Erythroblast (primary cell): ENCODE measurements around the gene OR2H2.

Source experiments
- GATA1 ChIP-seq: IDR thresholded peaks from 2 replicates; pipeline ENCODE4 v1.6.1; 2011; ENCODE audit warnings: low read depth, mild to moderate bottlenecking, control low read depth, low read length, moderate library complexity
- POLR2A ChIP-seq: IDR thresholded peaks from 2 replicates; pipeline ENCODE4 v1.6.1; 2011; ENCODE audit warnings: mild to moderate bottlenecking, low read length

DNA sequence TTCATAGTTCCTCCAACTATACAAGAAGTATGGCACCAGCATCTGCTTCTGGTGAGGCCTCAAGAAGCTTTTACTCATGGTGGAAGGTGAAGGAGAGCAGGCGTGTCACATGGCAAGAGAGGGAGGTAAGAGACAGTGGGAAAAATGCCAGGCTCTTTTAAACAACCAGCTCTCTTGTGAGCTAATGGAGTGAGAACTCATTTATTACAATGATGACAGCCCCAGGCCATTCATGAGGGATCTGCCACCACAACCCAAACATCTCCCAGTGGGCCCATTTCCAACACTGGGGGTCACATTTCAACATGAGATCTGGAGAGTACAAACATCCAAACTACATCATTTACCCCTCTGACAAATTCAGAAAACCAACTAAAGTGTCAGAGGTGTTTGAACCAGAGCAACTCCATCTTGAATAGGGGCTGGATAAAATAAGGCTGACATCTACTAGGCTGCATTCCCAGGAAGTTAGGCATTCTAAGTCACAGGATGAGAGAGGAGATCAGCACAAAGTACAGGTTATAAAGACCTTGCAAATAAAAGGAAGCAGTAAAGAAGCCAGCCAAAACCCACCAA is 23.2 kb upstream of the OR2H2 start:
- TF ChIP-seq POLR2A (no peak), GATA1 (no peak)
